ENCODE measurements around the gene SYVN1.

DNA sequence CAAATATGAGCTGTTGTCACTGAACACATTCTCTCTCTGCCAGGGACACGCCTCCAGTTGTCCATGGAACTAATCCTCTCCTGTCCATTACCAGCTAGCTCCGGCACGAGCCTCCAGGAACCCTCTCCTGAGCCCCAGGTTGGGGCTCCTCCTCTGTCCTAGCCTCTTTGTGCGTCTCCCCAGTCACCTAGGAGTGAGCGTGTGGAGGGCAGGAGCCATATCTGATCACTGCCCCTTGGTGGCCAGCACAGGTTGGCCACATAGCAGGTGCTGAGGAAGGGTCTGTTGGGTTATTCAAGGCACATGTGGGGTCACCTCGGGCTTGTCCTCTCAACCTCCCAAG is 2.5 kb downstream of the SYVN1 start:
- TF ChIP-seq, protein P1, sequence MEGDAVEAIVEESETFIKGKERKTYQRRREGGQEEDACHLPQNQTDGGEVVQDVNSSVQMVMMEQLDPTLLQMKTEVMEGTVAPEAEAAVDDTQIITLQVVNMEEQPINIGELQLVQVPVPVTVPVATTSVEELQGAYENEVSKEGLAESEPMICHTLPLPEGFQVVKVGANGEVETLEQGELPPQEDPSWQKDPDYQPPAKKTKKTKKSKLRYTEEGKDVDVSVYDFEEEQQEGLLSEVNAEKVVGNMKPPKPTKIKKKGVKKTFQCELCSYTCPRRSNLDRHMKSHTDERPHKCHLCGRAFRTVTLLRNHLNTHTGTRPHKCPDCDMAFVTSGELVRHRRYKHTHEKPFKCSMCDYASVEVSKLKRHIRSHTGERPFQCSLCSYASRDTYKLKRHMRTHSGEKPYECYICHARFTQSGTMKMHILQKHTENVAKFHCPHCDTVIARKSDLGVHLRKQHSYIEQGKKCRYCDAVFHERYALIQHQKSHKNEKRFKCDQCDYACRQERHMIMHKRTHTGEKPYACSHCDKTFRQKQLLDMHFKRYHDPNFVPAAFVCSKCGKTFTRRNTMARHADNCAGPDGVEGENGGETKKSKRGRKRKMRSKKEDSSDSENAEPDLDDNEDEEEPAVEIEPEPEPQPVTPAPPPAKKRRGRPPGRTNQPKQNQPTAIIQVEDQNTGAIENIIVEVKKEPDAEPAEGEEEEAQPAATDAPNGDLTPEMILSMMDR (IDR thresholded peaks at IDR 0.05 in 2 of 3, conservative IDR thresholded peaks at IDR 0.05 in 1 of 3; ENCODE audit: borderline replicate concordance in 1 of 3, insufficient read depth in 1 of 3, low read depth in 2 of 3, low read length in 2 of 3), result no peak
- no peak for TF ChIP-seq POLR2A (IDR thresholded peaks at IDR 0.05; ENCODE audit: borderline replicate concordance, extremely low read depth, insufficient read depth, insufficient read length)
- TF ChIP-seq SIN3A (IDR thresholded peaks at IDR 0.05; ENCODE audit: low read depth), result no peak
- TF ChIP-seq TCF7L2 (IDR thresholded peaks at IDR 0.05; ENCODE audit: borderline replicate concordance, extremely low read depth, insufficient read depth, insufficient read length), result no peak
- no peak for TF ChIP-seq RAD21 (IDR thresholded peaks at IDR 0.05; ENCODE audit: low read depth)
- TF ChIP-seq EZH2 (IDR thresholded peaks at IDR 0.05), result no peak
- TF ChIP-seq, protein P2, sequence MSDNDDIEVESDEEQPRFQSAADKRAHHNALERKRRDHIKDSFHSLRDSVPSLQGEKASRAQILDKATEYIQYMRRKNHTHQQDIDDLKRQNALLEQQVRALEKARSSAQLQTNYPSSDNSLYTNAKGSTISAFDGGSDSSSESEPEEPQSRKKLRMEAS (IDR thresholded peaks at IDR 0.05), result no peak
- TF ChIP-seq EZH2phosphoT487 (IDR thresholded peaks at IDR 0.05; ENCODE audit: borderline replicate concordance), result no peak
- TF ChIP-seq, protein P3, sequence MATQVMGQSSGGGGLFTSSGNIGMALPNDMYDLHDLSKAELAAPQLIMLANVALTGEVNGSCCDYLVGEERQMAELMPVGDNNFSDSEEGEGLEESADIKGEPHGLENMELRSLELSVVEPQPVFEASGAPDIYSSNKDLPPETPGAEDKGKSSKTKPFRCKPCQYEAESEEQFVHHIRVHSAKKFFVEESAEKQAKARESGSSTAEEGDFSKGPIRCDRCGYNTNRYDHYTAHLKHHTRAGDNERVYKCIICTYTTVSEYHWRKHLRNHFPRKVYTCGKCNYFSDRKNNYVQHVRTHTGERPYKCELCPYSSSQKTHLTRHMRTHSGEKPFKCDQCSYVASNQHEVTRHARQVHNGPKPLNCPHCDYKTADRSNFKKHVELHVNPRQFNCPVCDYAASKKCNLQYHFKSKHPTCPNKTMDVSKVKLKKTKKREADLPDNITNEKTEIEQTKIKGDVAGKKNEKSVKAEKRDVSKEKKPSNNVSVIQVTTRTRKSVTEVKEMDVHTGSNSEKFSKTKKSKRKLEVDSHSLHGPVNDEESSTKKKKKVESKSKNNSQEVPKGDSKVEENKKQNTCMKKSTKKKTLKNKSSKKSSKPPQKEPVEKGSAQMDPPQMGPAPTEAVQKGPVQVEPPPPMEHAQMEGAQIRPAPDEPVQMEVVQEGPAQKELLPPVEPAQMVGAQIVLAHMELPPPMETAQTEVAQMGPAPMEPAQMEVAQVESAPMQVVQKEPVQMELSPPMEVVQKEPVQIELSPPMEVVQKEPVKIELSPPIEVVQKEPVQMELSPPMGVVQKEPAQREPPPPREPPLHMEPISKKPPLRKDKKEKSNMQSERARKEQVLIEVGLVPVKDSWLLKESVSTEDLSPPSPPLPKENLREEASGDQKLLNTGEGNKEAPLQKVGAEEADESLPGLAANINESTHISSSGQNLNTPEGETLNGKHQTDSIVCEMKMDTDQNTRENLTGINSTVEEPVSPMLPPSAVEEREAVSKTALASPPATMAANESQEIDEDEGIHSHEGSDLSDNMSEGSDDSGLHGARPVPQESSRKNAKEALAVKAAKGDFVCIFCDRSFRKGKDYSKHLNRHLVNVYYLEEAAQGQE (IDR thresholded peaks at IDR 0.05; ENCODE audit: low read depth), result no peak
- TF ChIP-seq FOSL1 (IDR thresholded peaks at IDR 0.05; ENCODE audit: low read depth), result no peak
- no peak for TF ChIP-seq EGR1 (IDR thresholded peaks at IDR 0.05; ENCODE audit: low read depth)
- no peak for TF ChIP-seq SRF (IDR thresholded peaks at IDR 0.05; ENCODE audit: low read depth)
- TF ChIP-seq ZFX (IDR thresholded peaks at IDR 0.05), result no peak
